GM12878 (cell line): ENCODE measurements around the gene GPER1.

Source experiments
- EP300 ChIP-seq, 2 experiments: fragments of 150-350 bp in 1 of 2; IDR thresholded peaks; 2 replicates each; pipeline ENCODE4 v1.6.1; 2011 to 2012; ENCODE audit warnings: low read depth in 2 of 2, low read length in 2 of 2, borderline replicate concordance in 1 of 2, improper control_type of control experiment in 1 of 2, inconsistent platforms in 1 of 2; ENCODE audit not compliant: control insufficient read depth in 1 of 2
- EZH2 ChIP-seq: IDR thresholded peaks from 2 replicates; pipeline ENCODE4 v1.6.1; 2012; ENCODE audit warnings: low read depth, mild to moderate bottlenecking, control low read depth, inconsistent platforms, low read length, borderline replicate concordance; ENCODE audit not compliant: control insufficient read depth
- GABPA ChIP-seq: IDR thresholded peaks from 2 replicates; pipeline ENCODE4 v1.6.1; 2014; ENCODE audit warnings: antibody characterized with exemption, low read depth, mild to moderate bottlenecking, inconsistent platforms
- JUND ChIP-seq: IDR thresholded peaks from 2 replicates; pipeline ENCODE4 v1.6.1; 2012; ENCODE audit warnings: low read depth, mild to moderate bottlenecking, low read length, improper control_type of control experiment, moderate library complexity
- MXI1 ChIP-seq: fragments of 150-350 bp; IDR thresholded peaks from 2 replicates; pipeline ENCODE4 v1.6.1; 2011; ENCODE audit warnings: low read depth, mild to moderate bottlenecking, inconsistent platforms, low read length, improper control_type of control experiment
- PAX8 ChIP-seq: fragments of 450-650 bp; IDR thresholded peaks from 2 replicates; pipeline ENCODE4 v1.6.1; 2017; ENCODE audit warnings: mild to moderate bottlenecking, moderate library complexity
- POLR2A ChIP-seq: IDR thresholded peaks from 2 replicates; pipeline ENCODE4 v1.6.1; 2011; ENCODE audit warnings: low read depth, mild to moderate bottlenecking, low read length
- POLR2AphosphoS5 ChIP-seq: IDR thresholded peaks from 2 replicates; pipeline ENCODE4 v1.6.1; 2011; ENCODE audit warnings: mild to moderate bottlenecking, low read length, inconsistent platforms
- RAD51 ChIP-seq: fragments of 450-650 bp; IDR thresholded peaks from 2 replicates; pipeline ENCODE4 v1.6.1; 2016; ENCODE audit warnings: moderate library complexity, mild to moderate bottlenecking, inconsistent platforms
- SPI1 ChIP-seq: IDR thresholded peaks from 2 replicates; pipeline ENCODE4 v1.6.1; 2011; ENCODE audit warnings: low read depth, mild to moderate bottlenecking, low read length, moderate library complexity, borderline replicate concordance; ENCODE audit not compliant: insufficient read depth
- TAF1 ChIP-seq: IDR thresholded peaks from 2 replicates; pipeline ENCODE4 v1.6.1; 2011; ENCODE audit warnings: mild to moderate bottlenecking, low read depth, low read length, borderline replicate concordance
- TF ChIP-seq, protein P1 (sequence below), 3 experiments: IDR thresholded peaks in 2 of 3; conservative IDR thresholded peaks in 1 of 3; 2 replicates each; pipeline ENCODE4 v1.5.1; 2011; ENCODE audit warnings: low read depth in 3 of 3, low read length in 3 of 3, mild to moderate bottlenecking in 3 of 3, control low read depth in 2 of 3, moderate library complexity in 2 of 3, inconsistent platforms in 1 of 3, mixed read lengths in 1 of 3; ENCODE audit not compliant: control insufficient read depth in 2 of 3, insufficient read depth in 1 of 3; ENCODE audit errors: extremely low read depth in 1 of 3

DNA sequence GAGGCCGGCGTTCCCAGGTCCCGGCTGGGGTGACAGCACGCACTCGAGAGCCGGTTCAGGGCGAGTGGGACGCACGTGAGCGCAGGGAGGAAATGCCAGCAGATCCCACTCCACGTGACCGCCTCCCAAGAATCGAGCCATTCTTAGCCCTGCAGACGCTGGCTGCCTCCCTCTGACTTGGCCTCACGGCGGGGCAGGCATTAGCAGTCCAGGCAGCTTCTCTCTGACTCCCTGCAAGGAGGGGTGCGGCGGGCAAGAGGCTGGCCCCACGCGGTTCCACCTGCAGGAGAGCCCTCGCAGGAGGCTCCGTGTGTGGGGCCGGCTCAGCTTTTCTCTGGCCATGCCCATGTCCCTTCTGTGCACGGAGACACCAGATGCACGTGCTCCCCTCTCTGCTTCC, 33.5 kb upstream of the GPER1 start:
- TF ChIP-seq, protein P1, sequence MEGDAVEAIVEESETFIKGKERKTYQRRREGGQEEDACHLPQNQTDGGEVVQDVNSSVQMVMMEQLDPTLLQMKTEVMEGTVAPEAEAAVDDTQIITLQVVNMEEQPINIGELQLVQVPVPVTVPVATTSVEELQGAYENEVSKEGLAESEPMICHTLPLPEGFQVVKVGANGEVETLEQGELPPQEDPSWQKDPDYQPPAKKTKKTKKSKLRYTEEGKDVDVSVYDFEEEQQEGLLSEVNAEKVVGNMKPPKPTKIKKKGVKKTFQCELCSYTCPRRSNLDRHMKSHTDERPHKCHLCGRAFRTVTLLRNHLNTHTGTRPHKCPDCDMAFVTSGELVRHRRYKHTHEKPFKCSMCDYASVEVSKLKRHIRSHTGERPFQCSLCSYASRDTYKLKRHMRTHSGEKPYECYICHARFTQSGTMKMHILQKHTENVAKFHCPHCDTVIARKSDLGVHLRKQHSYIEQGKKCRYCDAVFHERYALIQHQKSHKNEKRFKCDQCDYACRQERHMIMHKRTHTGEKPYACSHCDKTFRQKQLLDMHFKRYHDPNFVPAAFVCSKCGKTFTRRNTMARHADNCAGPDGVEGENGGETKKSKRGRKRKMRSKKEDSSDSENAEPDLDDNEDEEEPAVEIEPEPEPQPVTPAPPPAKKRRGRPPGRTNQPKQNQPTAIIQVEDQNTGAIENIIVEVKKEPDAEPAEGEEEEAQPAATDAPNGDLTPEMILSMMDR (IDR thresholded peaks at IDR 0.05 in 2 of 3, conservative IDR thresholded peaks at IDR 0.05 in 1 of 3; ENCODE audit: control insufficient read depth in 2 of 3, extremely low read depth in 1 of 3, insufficient read depth in 1 of 3, low read depth in 3 of 3, low read length in 3 of 3), result no peak
- TF ChIP-seq PAX8 (no peak), RAD51 (no peak), POLR2AphosphoS5 (no peak), POLR2A (no peak), JUND (no peak), MXI1 (no peak), EP300 (IDR thresholded peaks at IDR 0.05; ENCODE audit: borderline replicate concordance in 1 of 2, control insufficient read depth in 1 of 2, low read depth in 2 of 2, low read length in 2 of 2) (no peak), GABPA (no peak), TAF1 (no peak), EZH2 (no peak), SPI1 (no peak)
